ENCODE data around the gene CNOT10. TPM values are rescaled to one million over a fixed set of nuclear protein-coding genes. Genes with fewer than 3 reads are reported as not detected.
"Not testable (repeated sequence)": the region's sequence is repeated elsewhere in the genome, so short reads cannot be mapped to it uniquely, and the experiment has no call there.

CNOT10 gene
- total RNA-seq, 2 donors from 2014 or later, result 26.1 to 40.0 TPM

- Histone ChIP-seq H3K9me3 (no peaks in the 10 kb centered on the region), H3K27ac (no peak overlapping the region), H3K27me3 (replicated peaks; ENCODE audit: insufficient read depth) (no peaks in the 10 kb centered on the region), H3K36me3 (no peaks in the 10 kb centered on the region), H3K4me3 (no peak overlapping the region), H3K4me1 (replicated peaks) (no peaks in the 10 kb centered on the region)
- TF ChIP-seq POLR2A (IDR thresholded peaks at IDR 0.05) (no peak), POLR2AphosphoS5 (IDR thresholded peaks at IDR 0.05) (no peak), CTCF (IDR thresholded peaks at IDR 0.05) (no peak)
- no peak for DNase-seq (ENCODE audit: low spot score)
- intact Hi-C loops (cut with DNase I), result no loop called here
- WGBS, result 83% methylated on average over 2 of the region's 2 CpGs
Observed at GRCh38 chr3:32797776-32798175, 112.8 kb downstream of the CNOT10 start.

GRCh38 chr3:32801440-32801839 lies 116.5 kb downstream of the CNOT10 start:
- H3K9me3 ChIP-seq; H3K4me3 ChIP-seq; H3K4me1 ChIP-seq (replicated peaks); H3K27ac ChIP-seq; DNase-seq (ENCODE audit: low spot score); H3K36me3 ChIP-seq; H3K27me3 ChIP-seq (replicated peaks; ENCODE audit: insufficient read depth); intact Hi-C loops (cut with DNase I): not testable (repeated sequence)
- 96% methylated on average over 5 of the region's 5 CpGs for WGBS

GRCh38 chr3:32813180-32813579 lies 128.2 kb downstream of the CNOT10 start:
- no peak for DNase-seq (ENCODE audit: low spot score)
- WGBS, result 29% methylated on average over 2 of the region's 2 CpGs

GRCh38 chr3:32814361-32814760 lies 129.4 kb downstream of the CNOT10 start:
- H3K36me3 ChIP-seq, result no peaks in the 10 kb centered on the region
- no peaks in the 10 kb centered on the region for H3K9me3 ChIP-seq
- DNase-seq (ENCODE audit: low spot score), result no peak
- intact Hi-C loops (cut with DNase I), result no loop called here
- H3K4me3 ChIP-seq, result no peak overlapping the region
- no peak overlapping the region for H3K27ac ChIP-seq
- peaks cover 13% of the 10 kb centered on the region for H3K27me3 ChIP-seq (replicated peaks; ENCODE audit: insufficient read depth)
- TF ChIP-seq POLR2AphosphoS5 (IDR thresholded peaks at IDR 0.05) (no peak), CTCF (IDR thresholded peaks at IDR 0.05) (no peak)
- WGBS, result 76% methylated on average over 6 of the region's 6 CpGs
- H3K4me1 ChIP-seq (replicated peaks), result peaks cover 6% of the 10 kb centered on the region

More at GRCh38 chr3:32813180-32813579, 128.2 kb downstream of the CNOT10 start:
- Histone ChIP-seq H3K27ac (no peak overlapping the region), H3K9me3 (no peaks in the 10 kb centered on the region), H3K4me3 (no peak overlapping the region), H3K36me3 (no peaks in the 10 kb centered on the region), H3K4me1 (replicated peaks) (peaks cover 6% of the 10 kb centered on the region), H3K27me3 (replicated peaks; ENCODE audit: insufficient read depth) (peaks cover 8% of the 10 kb centered on the region)
- TF ChIP-seq POLR2AphosphoS5 (IDR thresholded peaks at IDR 0.05) (no peak), POLR2A (IDR thresholded peaks at IDR 0.05) (no peak), CTCF (IDR thresholded peaks at IDR 0.05) (no peak)
- intact Hi-C loops (cut with DNase I), result no loop called here

- WGBS, result 39% methylated on average over 21 of the region's 21 CpGs
- H3K4me1 ChIP-seq (replicated peaks), result peaks cover 6% of the 10 kb centered on the region
- no peaks in the 10 kb centered on the region for H3K36me3 ChIP-seq
- H3K9me3 ChIP-seq, result no peaks in the 10 kb centered on the region
- no peak overlapping the region for H3K27ac ChIP-seq
- intact Hi-C loops (cut with DNase I), result no loop called here
- TF ChIP-seq POLR2A (IDR thresholded peaks at IDR 0.05) (no peak), CTCF (IDR thresholded peaks at IDR 0.05) (no peak), POLR2AphosphoS5 (IDR thresholded peaks at IDR 0.05) (no peak)
- no peak for DNase-seq (ENCODE audit: low spot score)
- peaks cover 13% of the 10 kb centered on the region for H3K27me3 ChIP-seq (replicated peaks; ENCODE audit: insufficient read depth)
- H3K4me3 ChIP-seq, result no peak overlapping the region
Observed at GRCh38 chr3:32815841-32816438, 131.0 kb downstream of the CNOT10 start.
